GM04503 (cell line): ENCODE measurements around the gene SALL1.

Source experiments
- DNase-seq: peaks from one replicate; pipeline ENCODE4 v3.0.0-alpha.2; 2012; ENCODE audit warnings: low read depth

SALL1 gene

DNA sequence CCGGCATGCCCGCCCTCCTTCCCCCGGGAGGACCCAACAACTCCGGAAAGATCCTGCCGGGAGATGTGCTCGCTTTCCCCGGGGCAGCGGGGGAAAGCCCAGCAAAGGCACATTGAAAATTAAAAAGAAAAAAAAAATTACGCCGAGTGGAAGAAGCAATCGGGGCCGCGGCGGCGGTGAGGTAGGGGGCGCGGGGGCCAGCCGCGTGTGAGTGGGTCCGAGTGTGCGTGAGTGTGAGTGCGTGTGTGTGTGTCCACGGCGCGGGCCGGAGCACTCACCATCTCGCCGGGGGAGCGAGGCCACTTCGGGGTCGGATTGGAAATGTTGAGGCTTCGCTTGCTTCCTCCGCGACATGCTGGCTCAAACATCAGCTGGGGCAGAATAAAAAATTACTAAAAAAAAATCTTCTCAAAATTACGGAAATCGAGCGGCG is at the start of gene SALL1:
TSS of gene SALL1 (minus strand) at position 383 of the 433 bp plus-strand sequence. CDS start at position 354, 29 bp downstream.
- no peak for DNase-seq

GRCh38 chr16:51200793-51201192 is 49.7 kb upstream of the SALL1 start:
- no peak for DNase-seq

DNA sequence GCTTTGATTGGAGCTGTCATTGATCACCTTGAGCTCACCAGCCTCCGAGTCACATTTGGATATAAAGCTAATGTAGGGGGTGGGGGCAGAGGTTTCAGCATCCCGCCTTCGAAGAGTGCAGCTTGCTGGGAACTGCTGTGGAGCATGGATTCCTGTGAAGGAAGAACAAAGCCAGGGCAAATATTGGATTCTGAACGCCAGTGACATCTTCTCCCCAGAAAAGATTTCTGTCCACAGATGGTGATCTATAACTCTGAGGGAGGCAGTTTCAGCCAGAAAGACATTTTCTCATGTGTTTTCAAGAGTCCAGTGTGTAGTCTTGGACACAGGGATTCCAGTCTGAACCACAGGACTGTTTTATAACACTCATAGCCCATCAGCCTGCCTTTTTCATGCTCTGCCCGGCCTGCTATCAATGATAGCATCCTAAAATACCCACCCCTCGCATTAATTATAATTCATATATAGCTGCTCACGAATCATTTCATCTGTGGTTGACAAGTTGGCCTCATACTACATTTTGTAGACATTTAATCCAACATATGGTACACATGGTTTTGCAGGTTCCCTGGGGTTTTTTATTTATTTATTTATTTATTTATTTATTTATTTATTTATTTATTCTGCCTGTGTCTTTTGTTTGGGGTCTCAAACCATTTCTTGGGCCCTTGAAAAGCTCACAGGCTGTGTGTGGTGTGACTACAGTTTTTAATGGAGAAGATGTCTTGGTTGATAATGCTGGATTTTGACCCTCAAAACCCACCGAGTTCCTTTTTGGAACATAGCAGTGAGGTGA is 47.1 kb upstream of the SALL1 start:
- DNase-seq = no peak

- DNase-seq = no peak
These were observed 42.8 kb upstream of the SALL1 start for GRCh38 chr16:51193879-51194278.

DNA sequence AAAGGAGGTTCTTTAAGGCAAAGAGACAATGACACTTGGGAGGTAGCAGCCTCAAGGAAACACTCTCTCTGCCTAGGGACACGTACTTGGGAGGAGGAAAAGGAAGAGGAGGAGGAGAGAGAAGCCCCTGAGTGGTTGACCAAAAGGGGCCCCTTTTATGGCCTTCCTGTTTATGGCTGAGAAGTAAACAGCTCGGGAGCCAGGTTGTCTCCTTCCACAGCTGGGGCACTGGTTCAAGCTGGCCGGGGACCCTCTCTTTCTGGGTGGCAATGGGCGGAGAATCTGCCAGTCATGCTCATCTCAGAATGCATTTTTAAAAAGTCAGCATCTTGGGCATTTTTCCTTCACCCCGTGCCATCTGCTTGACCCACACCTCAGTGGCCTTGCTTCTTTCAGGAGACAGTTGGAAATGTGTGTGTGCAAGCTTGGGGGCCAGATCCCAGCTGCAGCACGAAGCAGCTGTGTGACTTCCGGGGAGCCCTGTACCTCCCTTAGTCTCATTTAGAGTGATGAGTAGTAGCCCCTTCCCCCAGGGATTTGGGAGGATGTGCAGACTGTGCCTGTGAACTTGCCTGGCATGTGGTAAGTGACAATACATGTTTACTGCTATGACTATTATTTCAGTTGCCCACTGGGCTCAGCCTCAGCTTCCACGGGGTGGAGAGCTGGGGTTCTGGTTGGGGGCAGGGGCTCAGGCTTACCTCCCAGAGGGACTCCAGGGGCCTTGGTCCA is 33.8 kb upstream of the SALL1 start:
- DNase-seq = no peak

DNA sequence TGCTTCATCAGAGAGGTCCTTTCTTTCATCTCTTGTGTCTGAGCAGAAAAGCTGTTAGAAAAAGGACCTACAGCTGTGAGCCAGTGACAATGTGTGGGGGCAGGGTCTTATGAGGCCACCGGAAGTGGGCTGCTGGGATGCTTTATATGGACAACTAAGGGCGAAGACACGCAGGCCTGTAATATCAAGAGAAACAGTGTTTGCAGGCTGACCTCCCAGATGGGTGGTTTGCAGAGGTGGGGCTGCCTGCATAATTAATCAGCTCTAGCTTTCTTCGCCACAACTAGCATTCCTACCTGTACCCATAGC is 30.4 kb upstream of the SALL1 start:
- no peak for DNase-seq

GRCh38 chr16:51180719-51181502 is 29.8 kb upstream of the SALL1 start:
- DNase-seq = no peak

- no peak for DNase-seq
These were observed 24.0 kb upstream of the SALL1 start for GRCh38 chr16:51175081-51175480.

DNA sequence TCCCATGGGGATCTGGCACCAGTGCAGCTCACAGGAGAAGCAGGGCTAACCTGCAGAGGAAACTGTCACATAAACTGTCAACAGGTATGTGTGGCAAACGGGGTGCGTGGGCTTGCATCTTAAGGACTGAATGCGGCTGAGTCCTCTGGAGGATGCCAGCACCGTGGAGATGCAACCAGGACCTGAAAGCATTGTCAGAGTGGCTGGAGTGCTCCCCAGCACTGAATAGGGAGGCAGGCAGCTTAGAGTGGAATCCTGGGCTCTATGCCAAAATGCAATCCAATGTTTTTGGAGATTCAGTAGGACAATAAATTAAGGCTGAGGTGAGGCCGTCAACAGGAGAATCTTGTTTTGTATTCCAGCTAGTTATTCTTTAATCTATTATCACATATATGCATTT is 21.3 kb upstream of the SALL1 start:
- DNase-seq = no peak

- no peak for DNase-seq
These were observed 17.7 kb upstream of the SALL1 start for GRCh38 chr16:51168755-51169154.

GRCh38 chr16:51167170-51167895 is 16.3 kb upstream of the SALL1 start:
- DNase-seq = no peak

DNA sequence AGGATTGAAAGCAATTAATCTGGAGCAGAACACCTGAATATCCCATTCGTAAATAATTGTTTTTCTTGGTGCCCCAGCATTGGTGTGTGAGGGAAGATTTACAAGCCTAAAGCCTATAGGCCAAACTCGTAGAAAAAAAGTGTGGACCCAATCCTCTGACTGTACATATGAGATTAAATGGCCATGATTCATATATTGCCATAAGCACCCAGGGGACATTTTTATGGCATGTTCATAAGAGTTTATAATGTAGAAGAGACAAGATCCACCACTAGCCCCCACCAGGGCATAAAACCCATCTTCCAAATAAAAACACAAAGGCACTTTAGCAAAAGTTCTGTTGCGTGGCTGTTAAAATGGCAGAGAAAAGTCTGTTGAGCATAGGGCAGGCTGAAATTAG is 15.5 kb upstream of the SALL1 start:
- no peak for DNase-seq

DNA sequence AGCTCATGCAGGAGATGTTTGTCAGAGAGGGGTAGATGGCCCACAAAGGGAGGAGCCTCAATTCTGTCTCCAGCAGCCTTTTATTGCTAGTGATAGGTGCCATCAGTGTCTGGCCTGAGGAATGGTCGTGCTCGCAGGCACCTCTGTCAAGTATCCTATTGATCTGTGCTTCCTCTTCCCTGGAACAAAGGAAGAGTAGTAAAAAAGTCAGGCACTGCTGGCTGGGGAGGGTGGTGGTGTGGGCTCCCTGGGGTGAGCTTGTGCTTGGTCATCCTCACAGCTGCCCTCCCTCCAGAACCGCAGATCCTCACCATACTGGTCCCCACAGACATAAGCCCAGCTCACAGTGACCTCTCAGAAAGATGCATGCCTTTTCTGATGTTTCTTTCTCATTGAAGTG is 15.0 kb upstream of the SALL1 start:
- no peak for DNase-seq

- no peak for DNase-seq
These were observed 14.0 kb upstream of the SALL1 start for GRCh38 chr16:51165043-51165442.

GRCh38 chr16:51164574-51164973 is 13.5 kb upstream of the SALL1 start:
- DNase-seq = no peak

DNA sequence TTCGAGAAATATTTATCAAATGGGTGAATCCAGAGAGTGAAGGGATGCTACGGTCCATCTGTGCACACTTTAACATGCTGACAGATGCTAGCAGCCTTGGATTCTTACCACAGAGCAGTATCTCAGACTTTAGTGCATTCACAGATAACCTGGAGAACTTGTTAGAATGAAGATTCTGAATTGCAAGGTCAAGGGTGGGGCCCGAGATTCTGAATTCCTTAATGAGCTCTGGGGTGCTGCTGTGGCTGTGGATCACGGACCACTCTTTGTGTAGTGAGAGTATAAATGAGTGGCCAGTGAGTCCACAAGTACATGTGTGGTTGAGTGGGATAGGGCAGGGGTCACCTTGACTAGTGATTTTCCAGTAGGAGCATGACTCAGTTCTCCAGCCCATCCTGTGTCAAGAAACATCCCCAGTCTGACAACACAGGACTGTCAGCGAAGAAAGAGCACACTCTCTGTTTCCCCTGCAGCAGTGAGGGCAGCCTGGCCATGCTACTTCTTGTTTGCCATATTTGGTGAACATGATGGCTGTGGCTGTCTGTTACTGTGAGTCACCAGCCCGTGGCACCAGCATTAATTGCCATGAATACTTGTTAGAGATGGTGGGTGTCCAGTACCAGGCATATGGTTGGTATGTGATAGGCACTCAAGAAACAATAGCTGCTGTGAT is 13.0 kb upstream of the SALL1 start:
- DNase-seq = no peak

GRCh38 chr16:51163366-51163765 is 12.3 kb upstream of the SALL1 start:
- DNase-seq = no peak

GRCh38 chr16:51161440-51162195 is 10.5 kb upstream of the SALL1 start:
- DNase-seq = no peak

- no peak for DNase-seq
These were observed 8.8 kb upstream of the SALL1 start for GRCh38 chr16:51159865-51160264.

GRCh38 chr16:51159296-51159695 is 8.2 kb upstream of the SALL1 start:
- no peak for DNase-seq

DNA sequence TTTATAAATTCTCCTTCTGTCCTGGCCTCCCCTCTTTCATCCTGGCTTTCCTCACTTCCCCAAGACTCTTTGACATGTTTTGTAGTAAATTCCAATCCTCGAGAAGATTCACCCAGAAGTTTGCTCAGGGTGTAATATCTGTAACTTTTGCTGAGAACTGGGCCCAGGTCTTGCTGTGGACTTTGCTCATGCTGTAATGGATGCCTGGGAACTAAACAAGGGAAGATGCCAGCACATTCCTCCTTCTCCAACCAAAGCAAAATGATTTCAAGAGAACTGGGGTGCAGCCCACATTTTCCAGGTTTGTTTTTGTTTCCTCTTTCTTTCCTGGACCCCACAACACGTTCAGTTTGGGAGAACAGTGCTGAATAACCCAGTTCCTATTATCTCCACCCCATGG is 6.6 kb upstream of the SALL1 start:
- no peak for DNase-seq
